Keratinocyte (primary cell): ENCODE results near the gene SMIM7. TPM values are rescaled to one million over a fixed set of nuclear protein-coding genes. Genes with fewer than 3 reads are reported as not detected.

ENCODE experiments used
- DNase-seq: peaks from one replicate; pipeline ENCODE4 v3.0.0-alpha.2; 2011; ENCODE audit warnings: low read depth, missing footprints, low spot score
- FAIRE-seq: peaks from 2 replicates; lab custom pipeline; 2011; peaks lifted over from hg19 to GRCh38; lab: Jason Lieb, UNC
- H2AFZ ChIP-seq: 2 replicates; pipeline ENCODE4 v1.6.0; 2012; ENCODE audit warnings: low read length, control low read depth, inconsistent platforms; ENCODE audit not compliant: control insufficient read depth
- H3K27ac ChIP-seq: 2 replicates; pipeline ENCODE4 v1.5.1; 2011; ENCODE audit warnings: low read length; ENCODE audit not compliant: control insufficient read depth, insufficient read depth
- H3K27me3 ChIP-seq: 3 replicates; pipeline ENCODE4 v1.6.0; 2011; ENCODE audit warnings: low read length; ENCODE audit not compliant: control insufficient read depth, insufficient read depth; ENCODE audit errors: extremely low read depth
- H3K36me3 ChIP-seq, 2 experiments: 2 replicates in 1 of 2; 3 replicates in 1 of 2; pipeline ENCODE4 v1.5.1; 2011; ENCODE audit warnings: low read length in 2 of 2, mild to moderate bottlenecking in 1 of 2; ENCODE audit not compliant: control insufficient read depth in 2 of 2, insufficient read depth in 2 of 2; ENCODE audit errors: extremely low read depth in 1 of 2
- H3K4me1 ChIP-seq: 3 replicates; pipeline ENCODE4 v1.5.1; 2011; ENCODE audit warnings: low read length; ENCODE audit not compliant: control insufficient read depth, insufficient read depth; ENCODE audit errors: extremely low read depth
- H3K4me2 ChIP-seq: 3 replicates; pipeline ENCODE4 v1.6.0; 2011; ENCODE audit warnings: low read depth, low read length; ENCODE audit not compliant: control insufficient read depth, insufficient read depth; ENCODE audit errors: extremely low read depth
- H3K4me3 ChIP-seq, 3 experiments: fragments of 200-600 bp in 1 of 3; sonication (generic) in 1 of 3; 2 replicates in 2 of 3; 3 replicates in 1 of 3; pipeline ENCODE4 v1.5.1; 2011 to 2016; ENCODE audit warnings: low read length in 3 of 3, mild to moderate bottlenecking in 3 of 3, control low read depth in 2 of 3, inconsistent platforms in 1 of 3, low read depth in 1 of 3, mixed read lengths in 1 of 3, mixed run types in 1 of 3, moderate library complexity in 1 of 3; ENCODE audit not compliant: control insufficient read depth in 2 of 3, insufficient read depth in 2 of 3; ENCODE audit errors: extremely low read depth in 1 of 3
- H3K79me2 ChIP-seq: 2 replicates; pipeline ENCODE4 v1.6.0; 2012; ENCODE audit warnings: low read length; ENCODE audit not compliant: control insufficient read depth, insufficient read depth
- H3K9ac ChIP-seq: 3 replicates; pipeline ENCODE4 v1.6.0; 2011; ENCODE audit warnings: low read length; ENCODE audit not compliant: control insufficient read depth, insufficient read depth; ENCODE audit errors: extremely low read depth
- H3K9me1 ChIP-seq: 3 replicates; pipeline ENCODE4 v1.6.0; 2011; ENCODE audit warnings: low read length; ENCODE audit not compliant: control insufficient read depth, insufficient read depth; ENCODE audit errors: extremely low read depth
- H3K9me3 ChIP-seq: 2 replicates; pipeline ENCODE4 v1.5.1; 2012; ENCODE audit warnings: low read depth, low read length; ENCODE audit not compliant: control insufficient read depth
- H4K20me1 ChIP-seq: 3 replicates; pipeline ENCODE4 v1.6.0; 2011; ENCODE audit warnings: low read length; ENCODE audit not compliant: control insufficient read depth, insufficient read depth; ENCODE audit errors: extremely low read depth
- EZH2 ChIP-seq: IDR thresholded peaks from one replicate; pipeline ENCODE4 v1.6.1; 2012; ENCODE audit warnings: inconsistent platforms, mild to moderate bottlenecking, low read length, moderate library complexity
- dilution Hi-C: fragments of 300-500 bp; cut with MboI; formaldehyde crosslinking; loops from one replicate; pipeline ENCODE4 v1.7.0; 2020; ENCODE audit warnings: low sequenced_read_pairs; ENCODE audit not compliant: extremely low pct_ligation_motif_present
- polyA plus RNA-seq, 5 experiments: library from polyadenylated mRNA; depleted of rRNA in 3 of 5; stranded (reverse) in 3 of 5; stranded (forward) in 1 of 5; unstranded in 1 of 5; fragments of >200 nt; gene quantifications; 1 replicate in 1 of 5; 2 replicates in 3 of 5; 3 replicates in 1 of 5; pipeline versions ENCODE4 v1.2.1 to v1.2.3, GENCODE V29; 2011 to 2012; ENCODE audit warnings: missing spikeins in 2 of 5, low read depth in 1 of 5, low replicate concordance in 1 of 5
- TF ChIP-seq, protein P1 (sequence below), 3 experiments: IDR thresholded peaks in 1 of 3; conservative IDR thresholded peaks in 1 of 3; optimal IDR thresholded peaks in 1 of 3; 2 replicates in 2 of 3; 3 replicates in 1 of 3; pipeline versions ENCODE3 to v1.5.1; 2011; ENCODE audit warnings: low read length in 3 of 3, mild to moderate bottlenecking in 3 of 3, moderate library complexity in 2 of 3, control low read depth in 1 of 3, inconsistent platforms in 1 of 3; ENCODE audit not compliant: insufficient read depth in 2 of 3; ENCODE audit errors: extremely low read depth in 1 of 3

The SMIM7 gene
- polyA plus RNA-seq, 1 donor (not counting 4 experiments of a cell fraction or from before 2014, with no cell fraction given): 79.1 TPM

DNA sequence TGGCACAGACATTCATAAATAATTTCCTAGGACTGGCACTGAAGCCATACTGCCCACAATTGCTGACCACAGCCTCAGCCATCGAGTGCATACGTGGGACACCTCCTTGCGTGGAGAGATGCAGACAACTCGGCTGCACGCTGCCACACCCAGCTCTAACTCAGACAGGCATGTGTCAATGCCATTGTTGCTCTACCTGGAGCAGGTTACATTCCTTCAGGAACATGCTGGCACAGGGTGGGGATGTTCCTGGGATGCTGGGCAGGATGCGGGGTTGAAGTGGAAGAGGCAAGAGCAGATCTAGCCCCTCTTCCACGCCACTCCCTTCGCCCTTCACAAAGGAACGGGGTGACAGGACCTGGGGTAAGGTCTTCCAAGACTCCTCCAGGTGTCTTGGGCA is 63.5 kb downstream of the SMIM7 start:
- Histone ChIP-seq H3K4me3 (no peak overlapping the region), H2AFZ (no peak overlapping the region), H3K36me3 (peaks cover 3 to 5% of the 10 kb centered on the region in 2 experiments), H3K27me3 (no peaks in the 10 kb centered on the region), H3K4me2 (no peak overlapping the region), H3K9me3 (no peaks in the 10 kb centered on the region), H3K27ac (no peak overlapping the region), H4K20me1 (peaks cover 36% of the 10 kb centered on the region), H3K4me1 (peaks cover 21% of the 10 kb centered on the region), H3K9me1 (peaks cover 4% of the 10 kb centered on the region), H3K9ac (no peak overlapping the region), H3K79me2 (peaks cover 97% of the 10 kb centered on the region)
- no peak for DNase-seq
- FAIRE-seq: no peak
- TF ChIP-seq EZH2: no peak
- TF ChIP-seq, protein P1, sequence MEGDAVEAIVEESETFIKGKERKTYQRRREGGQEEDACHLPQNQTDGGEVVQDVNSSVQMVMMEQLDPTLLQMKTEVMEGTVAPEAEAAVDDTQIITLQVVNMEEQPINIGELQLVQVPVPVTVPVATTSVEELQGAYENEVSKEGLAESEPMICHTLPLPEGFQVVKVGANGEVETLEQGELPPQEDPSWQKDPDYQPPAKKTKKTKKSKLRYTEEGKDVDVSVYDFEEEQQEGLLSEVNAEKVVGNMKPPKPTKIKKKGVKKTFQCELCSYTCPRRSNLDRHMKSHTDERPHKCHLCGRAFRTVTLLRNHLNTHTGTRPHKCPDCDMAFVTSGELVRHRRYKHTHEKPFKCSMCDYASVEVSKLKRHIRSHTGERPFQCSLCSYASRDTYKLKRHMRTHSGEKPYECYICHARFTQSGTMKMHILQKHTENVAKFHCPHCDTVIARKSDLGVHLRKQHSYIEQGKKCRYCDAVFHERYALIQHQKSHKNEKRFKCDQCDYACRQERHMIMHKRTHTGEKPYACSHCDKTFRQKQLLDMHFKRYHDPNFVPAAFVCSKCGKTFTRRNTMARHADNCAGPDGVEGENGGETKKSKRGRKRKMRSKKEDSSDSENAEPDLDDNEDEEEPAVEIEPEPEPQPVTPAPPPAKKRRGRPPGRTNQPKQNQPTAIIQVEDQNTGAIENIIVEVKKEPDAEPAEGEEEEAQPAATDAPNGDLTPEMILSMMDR (optimal IDR thresholded peaks at IDR 0.05 in 1 of 3, IDR thresholded peaks at IDR 0.05 in 1 of 3, conservative IDR thresholded peaks at IDR 0.05 in 1 of 3; ENCODE audit: extremely low read depth in 1 of 3, insufficient read depth in 2 of 3, low read length in 3 of 3): no peak
- dilution Hi-C loops: no loop called here

Other genes starting within 250 kb of the SMIM7 start
- 10.5 to 16.1 TPM (median 12.5 TPM) in 3 replicates for gene EPS15L1, start 188.2 kb downstream of the SMIM7 start, polyA plus RNA-seq
- 0.04 to 0.05 TPM in 2 of 3 replicates, not detected in the other for gene CALR3, start 164.0 kb downstream of the SMIM7 start, polyA plus RNA-seq
- 1.7 to 3.2 TPM (median 2.7 TPM) in 3 replicates for gene C19orf44, start 163.8 kb downstream of the SMIM7 start, polyA plus RNA-seq
- gene CHERP, start 117.7 kb downstream of the SMIM7 start, polyA plus RNA-seq: 3.3 to 9.1 TPM (median 3.6 TPM) in 3 replicates
- gene SLC35E1, start 87.7 kb downstream of the SMIM7 start, polyA plus RNA-seq: 30.3 to 42.0 TPM (median 39.1 TPM) in 3 replicates
- gene MED26, start 31.9 kb downstream of the SMIM7 start, polyA plus RNA-seq: 4.7 to 5.9 TPM (median 4.9 TPM) in 3 replicates
- gene TMEM38A, start 995 bp upstream of the SMIM7 start, polyA plus RNA-seq: 2.5 to 4.6 TPM (median 3.3 TPM) in 3 replicates
- gene NWD1, start 59.7 kb upstream of the SMIM7 start, polyA plus RNA-seq: 0.45 to 0.89 TPM (median 0.55 TPM) in 3 replicates
- 30.9 to 35.9 TPM (median 32.8 TPM) in 3 replicates for gene SIN3B, start 169.3 kb upstream of the SMIM7 start, polyA plus RNA-seq
- gene F2RL3, start 228.9 kb upstream of the SMIM7 start, polyA plus RNA-seq: 0.01 TPM in 1 of 3 replicates, not detected in the others